Left ventricle myocardium superior (tissue), 1 donor: ENCODE data around the gene TMEM254. TPM values are rescaled to one million over a fixed set of nuclear protein-coding genes. Genes with fewer than 3 reads are reported as not detected.
"Not testable (repeated sequence)": the region's sequence is repeated elsewhere in the genome, so short reads cannot be mapped to it uniquely, and the experiment has no call there.

ENCODE experiments used
- ATAC-seq: fragments of 200-7000 bp; cut with Tn5 transposase; one replicate; pipeline ENCODE4 v1.9.1; 2020; ENCODE audit warnings: mild to moderate bottlenecking, moderate library complexity
- DNase-seq: peaks from one replicate; pipeline ENCODE4 v3.0.0-alpha.2; 2020
- intact Hi-C: fragments of 100-400 bp; cut with micrococcal nuclease; formaldehyde crosslinking; loops from one replicate; pipeline ENCODE4 v1.11.0; 2022
- total RNA-seq: library from RNA; stranded (reverse); fragmentation: NEBNext Ultra II Directional; extraction: Animal tissue kit (Norgen Biotek cat#: 25700); gene quantifications from one replicate; pipeline ENCODE4 v1.2.1, GENCODE V29; 2021
- donor health status: DM: no; HTN: yes; CAD: no; lungs with severe emphysema.

The TMEM254 gene
- total RNA-seq, 1 donor from 2014 or later = 6.9 TPM

DNA sequence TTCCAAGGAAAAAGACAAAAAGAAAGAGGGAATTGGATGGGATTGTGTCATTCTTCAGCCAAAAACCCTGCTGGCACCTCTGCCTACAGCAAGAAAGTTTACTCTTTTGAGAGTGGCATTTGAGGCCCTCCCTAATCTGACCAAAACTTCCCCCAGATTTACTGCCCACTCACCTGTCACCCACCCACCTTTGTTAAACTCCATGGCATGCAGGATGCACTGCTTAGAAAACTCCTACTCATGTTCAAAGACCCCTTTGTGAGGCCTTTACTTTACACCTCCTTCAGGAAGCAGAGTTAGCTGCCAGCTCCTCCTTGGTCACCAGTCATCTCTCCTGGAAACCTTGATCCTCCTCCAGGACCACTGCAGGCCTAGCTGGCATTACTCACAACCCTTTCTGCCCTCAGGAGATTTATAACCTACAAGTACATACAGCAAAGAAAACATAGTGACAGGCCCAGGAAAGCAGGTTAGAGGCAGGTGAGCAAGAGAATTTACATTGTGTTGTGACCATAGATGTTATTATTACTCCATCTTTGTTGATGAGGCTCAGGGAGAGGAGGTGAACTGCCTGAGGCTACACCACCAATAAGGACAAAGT lies 43.7 kb downstream of the TMEM254 start:
- ATAC-seq (no peak), DNase-seq (no peak)
- intact Hi-C loops = no loop called here

DNA sequence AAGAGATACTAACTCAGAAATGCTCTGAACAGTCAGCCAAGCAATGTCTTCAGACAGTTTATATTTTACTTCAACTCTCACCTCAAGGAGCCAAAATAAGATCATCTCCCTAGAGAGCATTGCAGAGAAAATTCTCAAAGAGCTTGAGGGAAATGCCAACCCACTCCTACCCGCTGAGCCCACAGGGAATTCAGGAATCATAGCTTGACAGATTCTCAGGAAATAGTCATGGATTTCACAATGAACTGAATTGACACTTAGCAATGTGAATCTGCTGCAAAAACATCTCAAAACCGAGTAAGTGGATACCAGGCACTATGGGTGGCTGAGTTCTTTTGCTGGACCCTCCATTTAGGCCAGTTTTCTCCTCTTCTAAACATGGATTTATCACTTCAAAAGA lies 44.3 kb downstream of the TMEM254 start:
- DNase-seq (no peak), ATAC-seq (no peak)
- intact Hi-C loops = no loop called here

DNA sequence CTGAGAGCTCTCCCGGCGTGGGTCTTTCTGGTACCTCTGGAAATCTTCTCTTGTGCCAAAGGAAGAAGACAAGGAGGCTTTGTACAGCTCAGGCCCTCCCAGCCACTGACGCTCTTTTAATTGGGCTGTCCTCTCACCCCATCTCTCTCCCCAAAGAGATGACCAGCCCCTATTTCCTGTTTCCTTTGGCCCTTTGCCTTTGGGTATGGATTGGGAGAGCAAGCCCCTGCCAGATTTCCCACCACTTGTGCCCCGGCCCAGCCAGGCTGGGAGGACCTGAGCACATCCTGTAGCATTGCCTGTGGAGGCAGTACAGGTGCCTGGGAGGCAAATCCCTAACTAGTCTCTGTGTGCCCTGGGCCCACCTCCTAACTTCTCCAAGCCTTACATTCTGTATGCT lies 48.4 kb downstream of the TMEM254 start:
- ATAC-seq (peak; percentile 86), DNase-seq (no peak)
- intact Hi-C loops = no loop called here

DNA sequence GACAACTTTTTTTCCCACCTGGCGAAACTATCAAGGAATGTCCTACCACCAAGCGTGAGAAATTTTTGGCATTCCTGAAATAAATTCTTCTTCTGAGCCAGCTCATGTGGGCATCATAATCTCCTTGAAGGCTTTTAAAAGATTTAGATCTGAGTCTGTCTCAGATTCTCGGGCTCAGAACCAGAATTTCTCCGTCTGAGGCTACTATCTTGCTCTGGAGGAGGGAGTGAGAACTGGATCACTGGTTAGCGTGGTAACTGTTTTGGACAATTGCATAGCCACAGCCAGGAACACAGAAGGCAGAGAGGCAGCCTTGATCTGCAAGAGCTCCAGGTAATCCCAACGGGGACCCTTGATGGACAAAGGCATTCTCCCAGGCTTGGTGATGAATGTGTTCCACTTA lies 53.0 kb downstream of the TMEM254 start:
- no peak for ATAC-seq
- intact Hi-C loops = no loop called here
- DNase-seq = no peak

DNA sequence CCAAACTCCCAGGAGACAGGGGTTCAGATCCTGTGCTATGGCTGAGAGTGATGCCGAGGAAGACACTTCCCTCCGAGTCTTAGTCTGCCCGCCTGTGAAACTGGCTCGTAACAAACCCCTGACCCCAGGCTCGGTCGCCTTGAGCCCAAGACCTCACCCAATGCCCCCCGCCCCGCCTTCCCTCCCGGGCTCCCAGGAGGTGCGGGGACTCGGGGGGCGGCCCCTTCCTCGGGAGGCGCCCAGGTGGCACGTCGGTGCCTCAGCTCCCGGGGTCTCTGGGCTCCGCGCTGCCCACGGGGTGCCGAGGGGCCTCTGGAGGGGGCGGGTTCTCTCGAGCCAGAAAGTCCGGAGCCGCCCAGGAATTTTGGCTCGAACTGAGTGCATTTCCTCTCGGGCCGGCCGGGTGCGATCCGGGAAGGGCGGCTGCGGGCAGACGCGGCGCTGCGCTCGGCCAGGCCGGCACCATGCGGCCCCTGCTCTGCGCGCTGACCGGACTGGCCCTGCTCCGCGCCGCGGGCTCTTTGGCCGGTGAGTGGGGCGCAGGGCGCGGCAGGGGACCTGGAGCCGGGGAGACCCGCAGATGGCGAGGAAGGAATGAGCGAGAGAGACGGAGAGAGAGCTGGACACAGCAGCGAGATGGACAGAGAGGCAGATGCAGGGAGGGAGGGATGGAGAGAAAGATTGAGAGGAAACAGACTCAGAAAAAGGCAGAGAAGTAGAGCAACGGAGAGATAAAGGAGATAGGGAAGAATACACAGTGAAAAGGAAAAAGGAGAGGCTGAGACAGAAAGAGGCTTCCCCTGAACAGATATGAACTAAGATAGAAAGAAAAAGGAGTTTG lies 54.1 kb downstream of the TMEM254 start, which contains the start of gene PLAC9:
Gene PLAC9, plus strand, starts transcription at position 432 of the 841 bp plus-strand sequence. Its CDS starts 33 bp downstream, at position 465.
- DNase-seq (peak; percentile 80), ATAC-seq (peak; percentile 56)
- intact Hi-C loops = no loop called here

DNA sequence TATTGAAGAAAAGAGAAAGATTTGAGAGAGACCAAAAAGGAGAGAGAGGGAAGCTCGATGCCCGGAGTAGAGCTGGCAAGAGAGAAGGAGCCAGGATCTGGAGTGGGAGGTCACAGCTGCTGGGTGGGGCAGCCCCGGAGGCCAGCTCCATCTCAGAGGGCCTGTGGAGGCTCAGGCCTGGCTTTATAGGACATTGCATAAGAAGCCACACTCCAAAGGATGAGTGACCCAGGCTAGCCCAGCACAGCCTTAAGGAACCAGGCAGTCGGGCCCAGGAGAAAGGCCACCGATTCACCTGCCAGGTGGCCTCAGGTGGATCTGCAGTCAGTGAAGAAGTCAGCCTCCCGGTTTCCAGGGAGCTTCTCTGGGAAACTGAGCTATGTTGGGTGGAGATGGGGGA lies 54.7 kb downstream of the TMEM254 start:
- DNase-seq (peak; percentile 75), ATAC-seq (peak; percentile 26)
- intact Hi-C loops = no loop called here

DNA sequence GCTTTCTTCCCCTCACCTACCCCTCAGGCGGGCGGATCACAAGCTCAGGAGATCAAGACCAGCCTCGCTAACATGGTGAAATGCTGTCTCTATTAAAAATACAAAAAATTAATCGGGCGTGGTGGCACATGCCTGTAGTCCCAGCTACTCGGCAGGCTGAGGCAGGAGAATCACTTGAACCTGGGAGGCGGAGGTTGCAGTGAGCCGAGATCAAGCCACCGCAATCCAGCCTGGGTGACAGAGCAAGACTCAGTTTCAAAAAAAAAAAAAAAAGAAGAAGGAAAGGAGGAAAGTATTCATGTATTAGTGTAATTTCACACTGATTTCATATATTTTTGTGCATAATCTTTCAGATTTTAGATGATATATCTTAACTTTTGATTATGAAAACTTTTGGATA lies 55.2 kb downstream of the TMEM254 start:
- ATAC-seq, DNase-seq, intact Hi-C loops: not testable (repeated sequence)

DNA sequence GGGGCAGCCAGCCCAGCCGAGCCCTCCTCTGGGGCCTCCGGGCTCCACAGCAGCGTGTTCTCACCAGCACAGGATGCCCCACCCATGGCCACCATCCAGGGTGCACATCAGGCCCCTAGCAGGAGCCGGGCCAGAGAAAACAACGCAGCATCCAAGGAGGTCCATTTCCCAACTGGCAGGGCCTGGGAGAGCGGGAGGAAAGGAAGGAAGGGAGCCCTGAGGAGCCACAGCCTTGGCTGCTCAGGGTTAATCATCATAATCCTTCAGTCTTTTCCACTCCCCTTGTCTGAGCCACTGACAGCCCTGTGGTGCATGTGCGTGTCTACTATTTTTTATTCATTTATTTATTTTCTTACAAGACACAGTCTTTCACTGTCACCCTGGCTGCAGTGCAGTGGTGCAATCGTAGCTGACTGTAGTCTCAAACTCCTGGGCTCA lies 57.7 kb downstream of the TMEM254 start:
- DNase-seq (peak; percentile 97), ATAC-seq (peak; percentile 81)
- intact Hi-C loops = no loop called here

DNA sequence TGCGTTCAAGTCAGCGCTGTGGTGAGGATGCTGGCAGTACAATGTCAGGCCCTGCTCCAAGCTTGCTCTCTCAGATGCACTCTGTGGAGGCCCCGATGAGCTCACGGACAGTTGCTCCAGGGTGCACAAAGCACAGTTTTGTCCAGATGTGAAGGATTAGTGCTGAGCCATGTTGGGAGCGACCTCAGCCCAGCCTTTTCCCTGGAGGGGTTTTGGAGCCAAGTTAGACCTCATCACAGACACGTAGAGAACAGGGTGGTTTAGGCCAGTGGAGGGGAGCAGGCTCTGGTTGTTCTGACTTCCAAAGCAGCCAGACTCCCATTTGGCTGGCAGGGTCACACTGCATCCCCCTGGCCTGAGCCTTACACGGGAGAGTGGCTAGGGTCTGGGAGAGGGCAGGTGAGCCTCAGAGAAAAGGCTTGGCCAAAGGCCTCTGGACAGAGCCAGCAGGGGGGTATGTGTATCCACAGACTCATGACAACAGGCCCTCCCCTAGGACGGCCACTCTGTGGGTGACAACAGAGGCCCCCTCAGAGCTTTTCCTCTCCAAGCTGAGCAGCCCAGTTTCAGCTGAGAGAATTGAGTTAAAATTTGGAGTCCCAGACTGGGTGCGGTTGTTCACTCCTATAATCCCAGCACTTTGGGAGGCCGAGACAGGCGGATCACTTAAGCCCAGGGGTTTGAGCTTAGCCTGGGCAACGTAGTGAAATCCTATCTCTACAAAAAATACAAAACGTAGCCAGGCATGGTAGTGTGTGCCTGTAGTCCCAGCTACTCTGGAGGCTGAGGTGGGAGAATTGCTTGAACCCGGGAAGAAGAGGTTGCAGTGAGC lies 58.8 kb downstream of the TMEM254 start:
- peak; percentile 76 for ATAC-seq
- intact Hi-C loops = no loop called here

DNA sequence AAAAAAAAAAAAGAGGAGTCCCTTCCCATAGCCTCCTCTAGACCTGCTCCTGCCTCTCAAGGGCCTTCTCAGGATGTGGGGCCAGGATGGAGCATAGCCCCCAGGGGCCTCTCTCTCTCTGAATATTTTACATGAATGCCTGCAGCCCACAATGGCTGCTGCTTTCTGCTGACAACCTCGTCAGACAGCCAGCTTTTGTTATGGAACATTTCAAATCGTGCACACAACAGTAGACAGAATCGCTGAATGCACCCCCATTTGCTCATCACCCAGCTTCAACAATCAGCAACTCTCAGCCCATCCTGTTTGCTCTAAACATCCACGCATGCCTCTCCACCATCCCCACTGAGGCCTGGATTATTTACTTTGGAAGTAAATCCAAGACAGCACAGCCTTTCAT lies 59.5 kb downstream of the TMEM254 start:
- no peak for DNase-seq
- intact Hi-C loops = no loop called here

More for the DNA sequence above, 58.8 kb downstream of the TMEM254 start:
- DNase-seq = peak; percentile 82

DNA sequence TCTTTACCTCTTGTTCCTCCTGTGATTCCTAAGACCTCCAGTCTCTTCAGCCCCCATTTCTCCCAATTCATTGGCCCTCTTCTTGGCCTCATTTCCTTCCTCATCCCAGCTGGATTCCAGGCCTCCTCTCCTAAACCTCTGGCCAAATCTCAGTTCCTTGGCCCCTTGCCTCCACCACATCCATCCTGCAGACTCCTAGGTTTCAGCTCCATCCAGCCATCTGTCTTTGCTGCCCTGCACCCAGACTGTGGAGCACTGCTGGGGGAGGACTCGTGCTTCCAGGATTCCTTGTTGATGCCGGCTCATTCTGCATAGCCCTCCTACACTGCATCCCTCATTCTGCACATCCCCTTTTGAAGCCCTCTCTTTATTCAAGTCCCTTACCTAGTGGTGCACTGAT lies 60.8 kb downstream of the TMEM254 start:
- intact Hi-C loops = no loop called here
- no peak for DNase-seq
- ATAC-seq = no peak

More for the DNA sequence above, 59.5 kb downstream of the TMEM254 start:
- no peak for ATAC-seq

DNA sequence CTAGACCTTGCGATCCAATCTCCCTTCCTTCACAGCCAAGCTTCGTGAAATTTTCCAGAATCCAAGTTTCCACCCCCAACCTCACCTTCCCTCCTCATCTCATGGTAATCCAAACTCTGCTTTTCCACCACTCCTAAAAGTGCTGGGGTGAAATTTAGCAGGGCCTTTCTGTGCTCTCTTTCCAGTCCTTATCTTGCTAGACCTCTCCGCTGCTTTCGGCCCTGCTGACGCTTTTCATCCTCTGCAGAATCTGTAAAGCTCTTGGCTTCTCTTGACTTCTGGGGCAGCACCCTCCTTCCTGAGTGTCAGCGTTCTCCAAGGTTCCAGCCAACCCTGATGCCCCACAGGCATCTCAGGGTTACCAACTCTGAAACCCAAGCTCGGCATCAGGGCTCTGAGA lies 61.8 kb downstream of the TMEM254 start:
- DNase-seq = no peak
- intact Hi-C loops = loop anchor here (5.0 kb wide), 1 partner anchor 82 kb away; no protein-coding TSS in a partner anchor
- ATAC-seq = no peak

DNA sequence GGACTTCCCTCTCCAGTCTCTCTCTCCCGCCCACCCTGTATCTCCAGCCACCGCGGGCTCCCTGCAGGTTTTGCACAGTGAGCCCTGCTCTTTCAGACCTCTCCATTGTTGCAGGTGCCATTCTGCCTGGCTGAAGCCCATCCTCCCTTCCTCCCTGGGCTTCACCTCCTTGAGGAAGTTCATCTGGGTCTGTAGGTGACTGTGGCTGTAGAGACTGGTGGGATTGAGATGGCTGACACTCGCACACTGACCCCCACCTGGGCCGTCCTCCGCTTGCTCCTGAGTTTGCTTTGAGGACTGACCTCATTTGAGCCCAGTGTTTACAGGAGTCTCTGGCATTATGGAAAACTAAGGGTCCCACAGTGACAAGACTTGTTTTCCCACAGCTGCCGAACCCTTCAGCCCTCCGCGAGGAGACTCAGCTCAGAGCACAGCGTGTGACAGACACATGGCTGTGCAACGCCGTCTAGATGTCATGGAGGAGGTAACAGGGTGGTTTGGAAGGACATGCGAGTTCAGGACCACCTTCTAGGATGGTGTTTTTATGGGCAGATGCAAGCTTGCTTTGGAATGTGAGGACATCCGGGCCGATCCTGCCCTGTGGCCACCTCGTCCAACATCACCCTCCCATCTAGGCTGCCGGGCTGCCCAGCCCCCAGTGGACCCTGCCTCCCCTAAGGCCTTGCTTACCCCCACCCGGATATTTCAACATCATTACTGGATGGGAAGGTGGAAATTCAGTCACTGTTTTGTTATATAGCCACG lies 63.4 kb downstream of the TMEM254 start:
- intact Hi-C loops = loop anchor here (5.0 kb wide), 1 partner anchor 80 kb away; no protein-coding TSS in a partner anchor
- DNase-seq (no peak), ATAC-seq (no peak)

Other genes starting within 250 kb of the TMEM254 start
- gene SFTPD, start 129.6 kb upstream of the TMEM254 start, total RNA-seq = 0.69 TPM
- 23.2 TPM for gene PLAC9, start 54.1 kb downstream of the TMEM254 start, total RNA-seq
- gene ANXA11, start 126.9 kb downstream of the TMEM254 start, total RNA-seq = 405 TPM
- not detected for gene MAT1A, start 211.0 kb downstream of the TMEM254 start, total RNA-seq